Hypothalamus (tissue), 51 donors: ENCODE results near the gene SIGLEC1.

Source experiments
- DNase-seq, 51 donors: peaks; one replicate each; lab custom pipeline; 2025; lab: John Stamatoyannopoulos, UW

Gene SIGLEC1

DNA sequence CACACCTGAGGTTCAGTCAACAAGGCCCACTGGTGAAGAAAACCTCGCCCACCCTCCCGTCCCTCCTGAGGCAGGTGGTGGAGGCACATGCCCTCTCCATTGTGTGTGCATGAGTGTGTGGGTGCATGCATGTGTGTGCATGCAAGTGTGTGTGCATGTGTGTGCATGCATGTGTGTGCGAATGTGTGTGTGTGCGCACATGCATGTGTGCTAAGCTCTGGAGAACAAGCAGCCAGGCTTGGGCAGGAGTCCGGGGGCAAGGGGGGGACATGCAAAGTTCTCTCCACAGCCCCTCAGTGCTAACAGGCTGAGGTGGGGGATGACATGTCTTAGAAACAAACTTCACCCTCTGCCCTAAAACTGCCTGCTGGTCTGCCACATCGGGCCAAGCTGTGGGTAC, 17.0 kb upstream of the SIGLEC1 start:
- DNase-seq, result no peak

- DNase-seq, result no peak
Observed at GRCh38 chr20:3728876-3729275, 16.5 kb upstream of the SIGLEC1 start.

DNA sequence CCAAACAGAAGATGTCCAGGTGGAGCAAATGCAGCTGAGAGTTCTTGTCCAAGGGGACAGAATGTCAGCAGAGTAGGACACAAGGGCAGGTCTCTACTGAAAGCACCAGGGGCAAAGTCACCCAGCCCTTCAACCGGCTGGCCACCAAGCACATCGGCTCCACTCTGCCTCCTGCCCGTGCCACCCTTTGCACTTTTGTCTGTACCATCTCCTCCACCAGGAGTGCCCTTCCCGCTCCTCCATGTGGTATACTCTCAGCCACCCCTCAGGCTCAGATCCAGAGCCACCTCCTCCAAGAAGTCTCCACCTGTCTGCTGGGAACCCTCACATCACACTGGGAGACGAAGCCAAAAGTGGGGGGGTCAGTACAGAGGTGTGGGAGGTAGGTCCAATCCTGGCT, 16.0 kb upstream of the SIGLEC1 start:
- no peak for DNase-seq

DNA sequence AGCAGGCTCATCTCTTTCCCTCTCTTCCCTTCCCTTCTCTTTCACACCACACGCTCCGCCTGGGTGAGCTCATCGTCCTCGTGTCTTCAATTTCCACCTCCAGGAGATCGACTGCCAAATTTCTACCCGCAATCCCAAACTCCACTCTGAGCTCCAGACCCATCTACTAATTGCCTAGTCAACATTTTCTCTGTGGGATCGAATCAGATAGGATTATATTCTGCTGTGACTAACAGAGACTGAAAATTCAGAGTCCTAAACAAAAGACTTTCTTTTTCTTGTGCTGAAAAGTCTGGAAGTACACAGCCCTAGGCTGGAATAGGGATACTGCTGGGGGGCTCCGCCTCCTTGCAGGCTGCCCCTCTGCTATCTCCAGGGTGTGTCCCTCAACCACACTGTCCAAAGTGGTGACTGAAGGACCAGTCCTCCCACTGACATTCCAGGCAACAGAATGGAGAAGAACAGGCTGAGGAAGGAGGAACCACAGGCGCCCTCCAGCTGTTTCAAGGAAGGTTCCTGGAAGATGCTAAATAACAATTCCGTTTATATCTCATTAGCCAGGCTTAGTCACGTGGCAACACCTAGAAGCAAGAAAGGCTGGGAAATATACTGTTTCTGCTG, 15.1 kb upstream of the SIGLEC1 start:
- peak in 2 of 51 donors; percentile 22 to 39 for DNase-seq

DNA sequence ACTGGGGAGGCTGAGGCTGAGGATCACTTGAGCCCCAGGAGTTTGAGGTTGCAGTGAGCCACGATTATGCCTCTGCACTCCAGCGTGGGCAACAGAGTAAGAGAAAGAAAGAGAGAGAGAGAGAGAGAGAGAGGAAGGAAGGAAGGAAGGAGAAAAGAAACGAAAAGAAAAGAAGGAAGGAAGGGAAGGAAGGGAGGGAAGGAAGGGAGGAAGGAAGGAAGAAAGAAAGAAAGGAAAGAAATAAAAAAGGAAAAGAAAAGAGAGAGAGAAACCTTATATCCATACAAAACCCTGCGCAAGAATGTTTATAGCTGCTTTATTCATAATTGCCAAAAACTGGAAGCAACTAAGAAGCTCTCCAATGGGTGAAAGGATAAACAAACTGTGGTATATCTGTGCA, 12.0 kb upstream of the SIGLEC1 start:
- DNase-seq, result no peak

DNA sequence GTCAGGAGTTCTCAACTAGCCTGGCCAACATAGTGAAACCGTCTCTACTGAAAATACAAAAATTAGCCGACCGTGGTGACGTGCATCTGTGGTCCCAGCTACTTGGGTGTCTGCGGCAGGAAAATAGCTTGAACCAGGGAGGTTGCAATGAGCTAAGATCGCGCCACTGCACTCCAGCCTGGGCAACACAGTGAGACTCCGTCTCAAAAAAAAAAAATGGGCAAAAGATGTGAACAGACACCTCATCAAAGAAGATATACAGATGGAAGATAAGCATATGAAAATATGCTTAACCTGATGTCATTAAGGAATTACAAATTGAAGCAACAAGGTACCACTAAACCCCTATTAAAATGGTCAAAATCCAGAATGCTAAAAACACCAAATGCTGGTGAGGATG, 10.9 kb upstream of the SIGLEC1 start:
- no peak for DNase-seq

- DNase-seq, result no peak
Observed at GRCh38 chr20:3721912-3722311, 9.5 kb upstream of the SIGLEC1 start.

- no peak for DNase-seq
Observed at GRCh38 chr20:3720626-3721025, 8.2 kb upstream of the SIGLEC1 start.

GRCh38 chr20:3720068-3720467, 7.7 kb upstream of the SIGLEC1 start:
- no peak for DNase-seq

- DNase-seq, result no peak
Observed at GRCh38 chr20:3719046-3719445, 6.6 kb upstream of the SIGLEC1 start.

GRCh38 chr20:3716195-3716834, 3.9 kb upstream of the SIGLEC1 start:
- peak in 7 of 51 donors; percentile 7 to 26 (median 15) for DNase-seq

DNA sequence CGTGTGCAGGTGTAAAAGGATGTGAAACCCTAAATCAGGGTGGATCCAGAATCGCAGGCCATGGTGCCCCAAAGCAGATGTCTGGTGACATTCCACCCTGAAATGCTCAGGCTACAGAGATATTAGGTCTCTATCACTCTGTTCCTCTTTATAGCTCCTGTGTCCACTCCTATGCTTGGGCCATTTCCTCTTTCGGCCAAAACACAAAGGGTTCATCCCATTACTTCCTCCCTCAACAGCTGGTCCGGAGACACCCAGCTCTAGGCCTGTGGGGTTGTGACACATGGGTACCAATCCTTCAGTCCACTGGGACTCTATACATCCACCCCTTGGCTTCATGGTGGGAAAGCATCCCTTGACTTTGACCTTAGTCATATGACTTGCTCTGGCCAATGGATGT, 1.7 kb upstream of the SIGLEC1 start:
- peak in 4 of 51 donors; percentile 5 to 19 (median 8) for DNase-seq

GRCh38 chr20:3711484-3711941, 887 bp downstream of the SIGLEC1 start:
- DNase-seq, result no peak

- peak in 45 of 51 donors; percentile 15 to 88 (median 53) for DNase-seq
Observed at GRCh38 chr20:3710703-3711483, 1.5 kb downstream of the SIGLEC1 start.

- no peak for DNase-seq
Observed at GRCh38 chr20:3710011-3710466, 2.4 kb downstream of the SIGLEC1 start.

GRCh38 chr20:3707508-3707899, 4.9 kb downstream of the SIGLEC1 start:
- no peak for DNase-seq

GRCh38 chr20:3706774-3707507, 5.5 kb downstream of the SIGLEC1 start:
- peak in 9 of 51 donors; percentile 8 to 57 (median 14) for DNase-seq

DNA sequence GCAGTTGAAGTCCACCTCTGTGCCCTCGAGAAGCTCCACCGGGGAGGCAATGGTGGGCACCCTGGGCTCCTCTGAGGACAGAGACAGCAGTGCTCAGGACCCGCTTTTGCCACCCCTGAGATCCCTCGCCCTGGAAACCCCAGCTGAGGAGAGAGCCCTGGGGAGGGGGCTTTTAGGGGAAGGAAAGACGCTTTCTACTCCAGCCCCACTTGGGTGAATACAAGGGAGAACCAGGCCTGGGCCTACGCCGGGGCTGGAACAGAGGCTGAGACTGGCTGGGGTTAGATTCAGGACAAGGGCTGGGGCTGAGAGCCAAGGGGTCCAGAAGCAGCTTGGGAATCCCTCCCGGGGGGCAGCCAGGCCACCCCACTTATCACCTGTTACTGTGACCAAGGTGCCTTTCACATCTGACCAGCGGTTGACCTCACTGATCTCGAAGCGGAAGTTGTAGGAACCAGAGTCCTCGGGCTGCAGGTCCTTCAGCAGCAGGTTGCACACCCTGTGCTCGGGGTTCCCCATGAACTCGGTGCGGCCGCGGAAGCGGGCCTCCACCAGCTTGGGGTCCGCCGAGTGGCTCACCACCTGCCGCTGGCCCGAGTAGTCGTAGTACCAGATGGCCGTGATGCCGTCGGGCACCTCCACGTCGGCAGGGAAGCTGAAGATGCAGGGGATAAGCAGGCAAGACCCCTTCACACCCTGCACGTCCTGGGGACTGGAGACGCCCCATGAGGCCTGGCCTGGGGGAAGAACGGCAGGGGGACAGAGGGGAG, 6.2 kb downstream of the SIGLEC1 start:
- no peak for DNase-seq

- DNase-seq, result no peak
Observed at GRCh38 chr20:3705491-3705969, 6.9 kb downstream of the SIGLEC1 start.

- DNase-seq, result no peak
Observed at GRCh38 chr20:3704087-3704486, 8.3 kb downstream of the SIGLEC1 start.
